Adipocyte (in vitro differentiated cells): ENCODE measurements around the gene EPB41.
"Not testable (repeated sequence)": the region's sequence is repeated elsewhere in the genome, so short reads cannot be mapped to it uniquely, and the experiment has no call there.

Experiments used
- DNase-seq: peaks from one replicate; pipeline ENCODE4 v3.0.0-alpha.2; 2015; ENCODE audit warnings: low read depth
- H3K27me3 ChIP-seq: replicated peaks from 2 replicates; pipeline ENCODE4 v1.7.0; 2013; ENCODE audit warnings: mild to moderate bottlenecking, low read length, moderate library complexity; ENCODE audit not compliant: control insufficient read depth, insufficient read depth
- H3K36me3 ChIP-seq: 2 replicates; pipeline ENCODE4 v1.7.0; 2013; ENCODE audit warnings: low read length, mild to moderate bottlenecking, moderate library complexity; ENCODE audit not compliant: control insufficient read depth, insufficient read depth, severe bottlenecking
- H3K4me1 ChIP-seq: 2 replicates; pipeline ENCODE4 v1.7.0; 2013; ENCODE audit warnings: mild to moderate bottlenecking, low read length, moderate library complexity; ENCODE audit not compliant: control insufficient read depth, insufficient read depth
- H3K4me3 ChIP-seq: 2 replicates; pipeline ENCODE4 v1.7.0; 2013; ENCODE audit warnings: mild to moderate bottlenecking, low read length, moderate library complexity
- H3K9ac ChIP-seq: 2 replicates; pipeline ENCODE4 v1.7.0; 2013; ENCODE audit warnings: mild to moderate bottlenecking, low read length, moderate library complexity
- H3K9me3 ChIP-seq: 2 replicates; pipeline ENCODE4 v1.7.0; 2013; ENCODE audit warnings: mild to moderate bottlenecking, low read length, moderate library complexity; ENCODE audit not compliant: control insufficient read depth

Gene EPB41

GRCh38 chr1:29150346-29150745 is 236.0 kb downstream of the EPB41 start:
- H3K9ac ChIP-seq, H3K27me3 ChIP-seq, DNase-seq, H3K4me3 ChIP-seq, H3K9me3 ChIP-seq: not testable (repeated sequence)
- Histone ChIP-seq H3K4me1 (peaks cover 27% of the 10 kb centered on the region), H3K36me3 (peaks cover 86% of the 10 kb centered on the region)

DNA sequence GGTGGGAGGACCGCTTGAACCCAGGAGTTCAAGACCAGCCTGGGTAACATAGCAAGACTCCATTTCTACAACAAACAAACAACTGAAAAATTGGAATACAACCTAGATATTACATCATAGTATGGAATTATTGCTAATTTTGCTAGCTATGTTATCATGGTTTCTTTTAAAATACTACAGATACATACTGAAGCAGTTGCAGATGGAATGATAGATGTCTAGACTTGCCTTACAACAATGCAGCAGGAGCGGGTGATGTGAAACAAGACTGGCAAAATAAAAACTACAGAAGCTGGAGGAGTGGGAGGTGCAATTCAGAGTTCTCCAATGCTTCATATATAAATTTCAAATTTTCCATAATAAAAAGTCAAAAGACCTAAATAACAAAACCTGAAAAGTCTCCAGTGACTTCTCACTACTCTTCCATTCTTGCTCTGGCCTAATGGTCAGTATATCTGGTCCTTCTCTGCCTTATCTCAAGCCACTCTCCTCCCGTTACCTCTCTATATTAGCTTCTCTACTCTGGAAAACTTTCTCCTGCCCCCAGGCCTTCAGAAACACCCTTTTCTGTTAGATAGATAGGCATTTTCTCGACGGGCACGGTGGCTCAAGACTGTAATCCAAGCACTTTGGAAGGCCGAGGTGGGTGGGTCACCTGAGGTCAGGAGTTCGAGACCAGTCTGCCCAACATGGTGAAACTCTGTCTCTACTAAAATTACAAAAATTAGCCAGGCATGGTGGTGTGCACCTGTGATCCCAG is 237.9 kb downstream of the EPB41 start:
- no peak for DNase-seq
- peaks cover 98% of the 10 kb centered on the region for H3K36me3 ChIP-seq
- H3K4me3 ChIP-seq: no peak overlapping the region
- no peaks in the 10 kb centered on the region for H3K9me3 ChIP-seq
- H3K4me1 ChIP-seq: peaks cover 8% of the 10 kb centered on the region
- H3K27me3 ChIP-seq: no peaks in the 10 kb centered on the region
- H3K9ac ChIP-seq: no peak overlapping the region

DNA sequence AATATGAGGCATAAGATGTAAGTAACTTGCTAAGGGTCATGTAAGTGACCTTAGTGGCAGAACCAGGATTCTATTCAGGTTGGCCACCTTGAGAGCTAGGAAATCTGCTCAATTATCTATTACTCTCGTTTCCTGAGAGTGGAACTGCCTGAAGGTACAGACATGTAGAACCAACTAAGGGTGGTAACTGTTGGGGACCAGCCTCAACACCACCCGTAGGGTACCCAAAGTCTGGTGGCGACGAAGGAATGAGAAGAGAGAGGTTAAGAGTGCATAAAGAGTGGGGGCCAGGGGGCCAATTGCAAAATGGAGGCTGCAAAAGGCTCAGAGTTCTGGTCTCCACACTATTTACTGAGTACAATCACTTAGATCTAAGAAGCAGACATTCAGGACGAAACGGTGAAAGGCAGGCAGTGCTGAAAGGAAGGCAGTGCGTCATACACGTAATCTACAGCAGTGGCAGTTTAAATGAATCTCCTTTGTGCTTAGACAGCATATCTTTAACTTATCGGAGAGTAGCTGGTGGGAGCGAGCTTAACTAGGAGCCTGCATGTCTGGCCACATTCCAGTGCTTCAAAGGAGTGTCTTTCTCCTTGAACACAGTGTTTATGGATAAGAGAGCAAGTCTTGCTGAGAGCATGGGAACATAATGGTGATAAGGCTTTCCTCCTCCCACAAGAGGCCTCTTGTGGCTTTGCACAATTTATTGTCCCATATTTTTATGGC is 242.3 kb downstream of the EPB41 start:
- Histone ChIP-seq H3K4me3 (no peak overlapping the region), H3K9me3 (no peaks in the 10 kb centered on the region), H3K9ac (no peak overlapping the region), H3K36me3 (peaks cover 96% of the 10 kb centered on the region), H3K4me1 (no peaks in the 10 kb centered on the region), H3K27me3 (no peaks in the 10 kb centered on the region)
- no peak for DNase-seq

DNA sequence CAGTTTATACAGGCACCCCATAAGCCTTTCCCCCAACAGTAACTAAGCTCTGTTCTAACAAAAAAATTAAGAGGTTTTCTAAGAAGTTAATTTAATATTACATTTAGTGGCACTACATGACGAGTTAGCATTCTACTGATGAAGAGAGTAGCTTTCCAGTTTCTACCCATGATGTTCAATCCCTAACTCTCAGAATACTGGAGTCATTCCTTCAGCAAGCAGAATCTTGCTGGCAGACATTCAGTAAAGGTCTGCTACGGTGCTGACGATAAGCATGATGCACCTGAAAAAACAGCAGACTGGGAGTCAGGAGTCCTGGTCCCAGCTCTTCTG is 242.9 kb downstream of the EPB41 start:
- Histone ChIP-seq H3K27me3 (no peaks in the 10 kb centered on the region), H3K4me1 (peaks cover 4% of the 10 kb centered on the region), H3K4me3 (no peak overlapping the region), H3K9me3 (no peaks in the 10 kb centered on the region), H3K9ac (no peak overlapping the region), H3K36me3 (peaks cover 96% of the 10 kb centered on the region)
- DNase-seq: no peak

DNA sequence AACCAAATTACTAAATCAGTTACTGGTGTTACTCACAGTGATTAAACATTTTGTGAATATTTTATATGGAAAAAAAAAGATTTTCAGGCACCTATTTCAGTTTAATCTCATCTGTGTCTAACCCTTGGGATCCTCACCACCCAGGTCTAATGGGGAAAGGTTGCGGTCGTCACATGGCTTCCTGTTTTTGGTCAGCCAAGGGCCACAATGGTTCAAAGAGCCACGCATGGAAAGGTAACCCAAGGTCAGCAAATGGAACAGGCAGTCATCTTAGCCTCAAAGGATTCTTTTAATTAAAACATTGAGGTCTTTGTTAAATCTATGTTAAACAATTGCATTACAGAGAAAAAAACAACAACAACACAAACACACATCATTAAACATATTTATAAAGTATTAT is 245.4 kb downstream of the EPB41 start:
- Histone ChIP-seq H3K9me3 (no peaks in the 10 kb centered on the region), H3K4me1 (peaks cover 13% of the 10 kb centered on the region), H3K27me3 (no peaks in the 10 kb centered on the region), H3K4me3 (no peak overlapping the region), H3K9ac (no peak overlapping the region), H3K36me3 (peaks cover 92% of the 10 kb centered on the region)
- no peak for DNase-seq

- H3K9me3 ChIP-seq: no peaks in the 10 kb centered on the region
- H3K4me3 ChIP-seq: no peak overlapping the region
- no peak for DNase-seq
- H3K9ac ChIP-seq: no peak overlapping the region
- peaks cover 92% of the 10 kb centered on the region for H3K36me3 ChIP-seq
- H3K4me1 ChIP-seq: peaks cover 29% of the 10 kb centered on the region
- H3K27me3 ChIP-seq: no peaks in the 10 kb centered on the region
These were observed 247.7 kb downstream of the EPB41 start for GRCh38 chr1:29162025-29162424.

DNA sequence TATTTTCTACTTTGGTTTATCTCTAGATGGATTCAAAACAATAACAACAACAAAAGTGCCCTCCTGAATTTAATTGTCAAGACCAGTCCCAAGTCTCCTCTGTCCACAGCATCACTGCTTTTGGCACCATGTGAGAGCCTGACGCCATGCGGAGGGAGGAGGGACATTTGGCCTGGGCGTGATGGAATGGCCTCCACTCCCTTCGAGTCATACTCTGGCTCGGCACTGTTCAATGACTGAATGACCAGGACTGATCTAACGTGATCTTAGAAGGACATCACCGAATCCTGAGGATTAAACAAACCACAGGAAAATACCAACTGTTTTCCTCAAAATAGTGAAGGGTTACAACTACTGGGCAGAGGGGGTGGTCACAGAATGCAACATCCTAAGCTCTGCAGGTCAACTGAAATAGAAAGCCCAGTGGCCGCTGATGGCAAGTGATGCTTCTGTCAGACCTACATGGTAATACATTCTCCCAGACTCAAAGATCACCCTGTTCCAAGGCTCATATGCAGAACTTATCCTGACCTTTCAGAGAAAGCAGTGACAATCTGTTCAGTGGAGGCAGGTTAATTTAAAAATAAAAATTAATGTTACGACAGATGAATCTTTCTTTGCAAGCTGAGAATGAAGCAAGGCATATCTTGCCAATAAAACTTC is 248.2 kb downstream of the EPB41 start:
- no peaks in the 10 kb centered on the region for H3K9me3 ChIP-seq
- no peak overlapping the region for H3K4me3 ChIP-seq
- peaks cover 91% of the 10 kb centered on the region for H3K36me3 ChIP-seq
- DNase-seq: no peak
- H3K27me3 ChIP-seq: no peaks in the 10 kb centered on the region
- H3K4me1 ChIP-seq: peaks cover 29% of the 10 kb centered on the region
- no peak overlapping the region for H3K9ac ChIP-seq

DNA sequence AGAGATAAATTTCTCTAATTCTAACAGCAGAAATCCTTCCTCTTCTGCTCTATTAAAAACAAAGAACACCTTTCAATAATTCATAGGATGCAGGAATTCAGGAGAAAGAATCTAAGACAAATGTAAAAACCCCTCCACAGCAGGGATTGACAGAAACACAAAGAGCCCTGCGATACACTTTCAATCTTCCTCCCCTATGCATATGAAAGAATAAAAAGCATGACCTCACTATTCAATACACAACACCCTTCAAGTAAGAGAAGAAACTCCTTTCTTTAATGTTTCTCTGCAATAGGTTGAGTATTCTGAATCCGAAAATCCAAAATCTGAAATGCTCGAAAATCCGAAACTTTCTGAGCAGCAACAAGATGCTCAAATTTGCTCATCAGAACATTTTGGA is 250.2 kb downstream of the EPB41 start:
- H3K9ac ChIP-seq: no peak overlapping the region
- peaks cover 33% of the 10 kb centered on the region for H3K4me1 ChIP-seq
- no peak for DNase-seq
- H3K27me3 ChIP-seq: no peaks in the 10 kb centered on the region
- no peak overlapping the region for H3K4me3 ChIP-seq
- H3K36me3 ChIP-seq: peaks cover 79% of the 10 kb centered on the region
- no peaks in the 10 kb centered on the region for H3K9me3 ChIP-seq

GRCh38 chr1:29166291-29166878 is 252.0 kb downstream of the EPB41 start:
- H3K36me3 ChIP-seq: peaks cover 63% of the 10 kb centered on the region
- no peak overlapping the region for H3K4me3 ChIP-seq
- no peak for DNase-seq
- peak overlapping the region; percentile 19 for H3K9ac ChIP-seq
- H3K9me3 ChIP-seq: no peaks in the 10 kb centered on the region
- peaks cover 51% of the 10 kb centered on the region for H3K4me1 ChIP-seq
- H3K27me3 ChIP-seq: no peaks in the 10 kb centered on the region

GRCh38 chr1:29167904-29168303 is 253.5 kb downstream of the EPB41 start:
- no peak for DNase-seq
- Histone ChIP-seq H3K9ac (no peak overlapping the region), H3K27me3 (no peaks in the 10 kb centered on the region), H3K4me3 (no peak overlapping the region), H3K9me3 (no peaks in the 10 kb centered on the region), H3K36me3 (peaks cover 55% of the 10 kb centered on the region), H3K4me1 (peaks cover 45% of the 10 kb centered on the region)
